CD4-positive, alpha-beta T cell treated with Interferon alpha-2 for 1 hour (primary cell): ENCODE data around the gene DIABLO.
A peak's percentile ranks its signal among the peaks of the same experiment; 100 is the strongest.
"Not testable (repeated sequence)": the region's sequence is repeated elsewhere in the genome, so short reads cannot be mapped to it uniquely, and the experiment has no call there.

Source experiments
- DNase-seq, 2 donors: peaks; one replicate each; pipeline ENCODE4 v3.0.0-alpha.2; 2020 to 2022

The DIABLO gene

DNA sequence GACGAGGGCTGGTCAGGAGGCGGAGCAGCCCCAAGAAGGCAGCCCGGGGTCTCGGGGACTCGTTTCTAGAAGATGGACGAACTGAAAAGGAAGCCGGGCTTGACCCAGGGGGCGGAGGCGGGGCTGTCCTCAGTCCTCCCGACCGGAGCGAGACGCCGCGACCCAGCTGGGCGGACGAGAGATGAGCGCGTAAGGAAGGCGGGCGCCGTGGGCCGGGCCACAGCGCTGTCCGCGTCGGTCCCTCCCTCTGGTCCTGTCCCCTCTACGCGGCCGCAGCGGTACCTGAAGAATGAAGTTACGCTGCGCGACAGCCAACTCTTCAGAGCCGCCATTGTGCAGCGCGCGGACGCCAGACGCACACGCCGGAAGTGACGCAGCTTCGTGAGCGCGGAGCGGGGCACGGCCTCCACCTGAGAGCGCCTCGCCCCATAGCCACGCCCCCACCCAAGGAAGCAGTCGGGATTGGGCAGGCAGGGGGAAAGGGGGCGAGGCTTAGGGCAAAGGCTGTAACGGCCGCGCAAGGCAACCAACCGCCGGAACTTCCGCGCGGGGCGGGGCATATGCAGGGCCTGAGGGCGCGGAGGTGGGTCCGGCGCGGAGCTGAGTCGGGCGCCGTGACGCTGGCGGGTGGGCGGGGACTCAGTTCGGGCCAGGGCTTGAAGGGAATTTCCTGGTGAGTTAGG is at the start of gene DIABLO:
Gene DIABLO (minus strand): TSS at position 370 of the 683 bp plus-strand sequence. CDS start 38 bp downstream, at position 332.
- DNase-seq: peak; percentile 100

DNA sequence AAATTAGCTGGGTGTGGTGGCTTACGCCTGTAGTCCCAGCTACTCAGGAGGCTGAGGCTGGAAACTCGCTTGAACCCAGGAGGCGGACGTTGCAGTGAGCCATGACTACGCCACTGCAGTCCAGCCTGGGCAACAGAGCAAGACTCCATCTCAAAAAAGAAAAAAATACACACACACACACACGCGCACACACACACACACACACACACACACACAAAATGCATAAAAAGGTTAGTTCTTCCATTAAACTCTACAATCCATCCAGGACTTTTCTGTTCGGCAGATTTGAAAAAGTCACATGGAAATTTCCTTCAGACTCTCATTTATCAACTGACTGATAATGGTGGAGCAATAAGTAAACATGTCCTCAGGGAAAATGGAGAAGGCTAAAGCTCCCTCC is 49.6 kb upstream of the DIABLO start:
- DNase-seq: no peak

DNA sequence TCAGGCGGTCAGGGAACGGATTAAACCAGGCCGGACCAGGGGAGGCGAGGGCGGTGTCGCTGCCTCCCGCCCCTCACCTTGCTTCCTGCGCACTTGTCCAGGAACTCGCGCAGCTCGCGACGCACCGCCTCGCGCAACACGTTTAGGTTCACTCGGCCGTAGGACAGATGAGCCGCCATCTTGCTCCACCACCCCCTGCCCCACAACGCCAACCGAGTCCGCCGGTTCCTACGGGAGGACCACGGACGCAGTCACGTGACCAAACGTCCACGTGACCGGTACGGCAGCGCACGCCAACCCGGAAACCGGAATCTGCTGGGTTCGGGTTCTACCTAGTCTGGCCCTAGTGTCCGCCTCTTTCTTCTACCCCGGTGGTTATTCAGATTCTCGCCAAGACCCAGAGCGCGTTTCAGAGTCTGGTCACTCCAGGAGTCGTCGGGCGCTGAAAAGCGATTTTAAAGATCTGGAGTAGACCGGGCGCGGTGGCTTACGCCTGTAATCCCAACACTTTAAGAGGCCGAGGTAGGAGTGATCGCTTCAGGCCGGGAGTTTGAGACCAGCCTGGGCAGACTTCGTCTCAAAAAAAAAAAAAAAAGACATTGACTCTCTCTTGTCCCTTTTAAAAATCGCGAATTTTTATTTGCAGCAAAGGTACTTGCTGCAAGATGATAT is 40.5 kb upstream of the DIABLO start, which contains the start of gene VPS33A:
Gene VPS33A (minus strand): TSS at position 265 of the 672 bp plus-strand sequence. CDS start 86 bp downstream, at position 179.
- DNase-seq: peak; percentile 93 to 95

DNA sequence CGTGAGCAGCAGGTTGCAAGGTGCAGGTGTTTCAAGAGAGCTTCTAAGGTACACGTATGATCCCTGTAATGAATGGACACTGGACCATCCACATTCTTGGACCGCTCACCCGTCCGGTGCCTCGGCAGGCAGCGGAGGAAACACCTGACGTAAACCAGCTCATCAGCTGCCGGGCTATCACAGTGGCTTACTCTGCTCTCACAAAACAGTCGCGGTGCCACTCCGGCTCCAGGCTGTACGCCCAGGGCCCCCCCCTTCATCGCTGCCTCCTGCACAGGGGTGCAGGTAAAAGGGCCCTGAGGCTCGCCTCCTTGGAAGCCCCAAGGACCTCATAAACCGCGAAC is 40.0 kb upstream of the DIABLO start:
- DNase-seq: no peak

DNA sequence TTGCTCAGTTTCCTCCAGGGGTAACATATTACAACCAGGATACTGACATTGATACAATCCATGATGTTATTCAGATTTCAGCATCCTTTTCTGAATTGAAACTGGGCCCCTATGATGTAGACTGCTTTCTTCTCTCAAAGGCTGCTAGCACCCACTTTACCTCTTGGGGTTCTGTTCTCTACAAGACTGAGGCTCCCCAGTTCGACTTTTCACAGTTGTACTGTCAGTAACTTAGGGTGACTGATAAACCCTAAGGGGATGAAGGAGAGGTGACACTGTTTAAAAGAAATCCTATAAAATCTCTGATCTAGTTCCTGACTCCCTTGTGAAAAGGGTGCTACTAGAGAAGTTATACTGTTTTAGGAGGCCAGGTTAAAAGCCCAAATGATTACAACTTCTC is 39.6 kb upstream of the DIABLO start:
- peak in 1 of 2 donors; percentile 49 for DNase-seq

DNA sequence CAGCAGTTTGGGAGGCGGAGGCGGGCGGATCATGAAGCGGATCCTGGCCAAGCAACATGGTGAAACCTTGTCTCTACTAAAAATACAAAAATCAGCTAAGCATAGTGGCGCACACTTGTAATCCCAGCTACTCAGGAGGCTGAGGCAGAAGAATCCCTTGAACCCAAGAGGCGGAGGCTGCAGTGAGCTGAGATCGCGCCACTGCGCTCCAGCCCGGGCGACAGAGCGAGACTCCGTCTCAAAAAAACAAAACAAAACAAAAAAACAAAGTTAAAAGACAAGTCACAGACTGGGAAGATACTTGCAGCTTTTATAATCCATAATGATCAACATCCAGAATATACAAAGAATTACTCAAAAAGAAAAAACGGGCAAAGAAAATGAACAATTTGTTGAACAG is 34.9 kb upstream of the DIABLO start:
- DNase-seq: not testable (repeated sequence)

DNA sequence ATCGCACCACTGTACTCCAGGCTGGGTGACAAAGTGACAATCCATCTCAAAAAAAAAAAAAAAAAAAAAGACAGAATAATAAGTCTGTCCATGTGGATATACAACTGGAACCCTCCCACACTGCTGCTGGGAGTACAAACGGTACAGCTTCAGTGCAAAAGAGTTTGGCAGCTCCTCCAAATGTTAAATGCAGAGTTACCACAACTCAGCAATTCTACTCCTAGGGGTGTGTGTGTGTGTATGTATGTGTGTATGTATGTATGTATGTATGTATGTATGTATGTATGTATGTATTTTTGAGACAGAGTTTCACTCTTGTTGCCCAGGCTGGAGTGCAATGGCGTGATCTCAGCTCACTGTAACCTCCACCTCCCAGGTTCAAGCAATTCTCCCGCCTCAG is 33.1 kb upstream of the DIABLO start:
- not testable (repeated sequence) for DNase-seq

DNA sequence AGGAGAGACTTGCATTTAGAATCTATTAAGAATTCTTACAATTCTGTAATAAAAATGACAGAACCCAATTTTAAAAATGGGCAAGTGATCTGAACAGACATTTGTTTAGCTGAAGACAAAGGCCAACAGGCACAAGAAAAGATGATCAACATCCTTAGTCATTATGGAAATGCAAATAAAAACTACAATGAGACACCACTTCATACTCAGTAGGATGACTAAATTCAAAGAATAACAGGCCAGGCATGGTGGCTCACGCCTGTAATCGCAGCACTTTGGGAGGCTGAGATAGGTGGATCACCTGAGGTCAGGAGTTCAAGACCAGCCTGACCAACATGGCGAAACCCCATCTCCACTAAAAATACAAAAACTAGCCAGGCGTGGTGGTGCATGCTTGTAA is 32.6 kb upstream of the DIABLO start:
- DNase-seq: not testable (repeated sequence)

DNA sequence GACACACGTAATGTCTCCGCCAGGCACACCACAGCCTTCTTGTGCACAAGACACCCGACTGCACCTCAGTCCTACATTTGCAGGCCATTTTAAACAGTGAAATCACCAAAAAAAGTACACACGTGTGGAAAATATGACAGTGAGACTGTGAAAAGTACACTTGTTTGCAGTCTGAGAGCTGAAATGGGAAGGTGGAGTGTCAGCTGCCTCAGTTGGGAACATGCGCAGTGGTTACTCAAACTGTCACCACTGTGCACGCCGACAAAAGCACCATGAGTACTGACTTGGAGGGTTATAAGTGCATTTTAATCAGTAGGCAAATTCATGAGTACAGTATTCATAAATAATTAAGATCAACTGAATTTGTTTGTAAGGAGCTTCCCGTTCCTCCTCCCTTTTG is 24.7 kb upstream of the DIABLO start:
- DNase-seq: no peak

DNA sequence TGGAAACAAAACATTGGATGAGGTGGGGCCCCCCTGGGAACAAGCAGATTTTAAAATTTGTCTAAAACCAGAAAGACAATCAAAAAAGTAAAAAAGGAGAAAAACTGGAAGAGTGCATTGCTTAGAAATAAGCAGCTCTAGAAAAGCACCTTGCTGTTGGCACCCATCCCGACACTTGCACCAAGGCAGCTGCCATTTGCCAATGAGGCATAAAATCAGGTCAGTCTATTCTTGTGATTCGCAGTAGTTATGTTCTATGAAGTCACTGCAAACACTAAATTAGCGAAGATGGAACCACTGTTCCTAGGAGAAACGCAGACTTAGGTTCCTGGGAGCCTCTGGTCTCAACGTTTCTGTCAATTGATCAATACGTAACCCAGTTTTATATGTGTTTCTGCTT is 24.2 kb upstream of the DIABLO start:
- DNase-seq: no peak

DNA sequence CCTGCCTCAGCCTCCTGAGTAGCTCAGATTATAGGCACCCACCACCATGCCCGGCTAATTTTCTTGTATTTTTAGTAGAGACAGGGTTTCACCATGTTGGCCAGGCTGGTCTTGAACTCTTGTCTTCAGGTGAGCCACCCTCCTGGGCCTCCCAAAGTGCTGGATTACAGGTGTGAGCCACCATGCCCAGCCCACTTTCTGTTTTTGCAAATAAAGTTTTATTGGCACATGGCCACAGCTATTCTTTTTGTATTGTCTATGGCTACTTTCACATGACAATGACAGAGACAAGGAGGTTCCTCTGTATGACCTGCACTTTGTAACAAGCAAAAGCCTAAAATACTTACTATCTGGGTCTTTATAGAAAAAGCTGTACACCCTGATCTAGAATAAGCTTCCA is 19.7 kb upstream of the DIABLO start:
- no peak for DNase-seq

DNA sequence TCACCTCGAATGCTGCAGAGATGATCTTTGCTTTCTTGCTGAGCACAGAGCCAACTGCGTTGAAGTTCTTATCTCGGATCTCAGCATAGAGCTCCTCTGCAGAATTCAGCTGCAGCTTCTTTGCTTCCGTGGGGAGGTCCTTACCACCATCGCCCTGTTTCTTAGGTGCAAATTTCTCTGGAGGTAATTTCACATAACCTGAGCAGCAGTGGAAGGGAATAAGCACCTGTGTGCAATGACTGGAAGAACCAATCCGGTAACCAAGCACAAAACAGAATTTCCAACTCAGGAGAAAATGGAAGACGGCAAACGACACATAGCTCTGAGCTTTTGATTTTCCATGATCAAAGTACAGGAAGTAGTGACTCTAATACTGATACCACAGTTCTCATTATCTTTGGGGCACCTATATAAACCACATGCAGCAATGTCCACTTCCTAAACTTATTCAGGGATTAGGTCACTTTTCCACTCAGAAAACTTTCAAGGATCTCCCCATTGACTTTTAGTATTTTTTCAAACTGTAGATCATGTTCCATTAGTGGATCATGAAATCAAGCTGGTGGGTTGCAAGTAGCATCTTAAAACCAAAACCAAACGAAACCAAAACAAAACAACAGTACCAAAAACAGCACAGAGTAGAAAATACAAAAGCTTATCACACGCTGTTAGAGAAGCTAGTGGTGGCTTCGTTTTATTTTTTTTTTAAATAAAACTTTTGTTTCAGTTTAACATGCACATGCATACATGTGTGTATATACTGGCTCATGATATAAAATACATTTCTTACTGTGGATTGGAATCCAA is 18.9 kb upstream of the DIABLO start:
- peak in 1 of 2 donors; percentile 57 for DNase-seq

DNA sequence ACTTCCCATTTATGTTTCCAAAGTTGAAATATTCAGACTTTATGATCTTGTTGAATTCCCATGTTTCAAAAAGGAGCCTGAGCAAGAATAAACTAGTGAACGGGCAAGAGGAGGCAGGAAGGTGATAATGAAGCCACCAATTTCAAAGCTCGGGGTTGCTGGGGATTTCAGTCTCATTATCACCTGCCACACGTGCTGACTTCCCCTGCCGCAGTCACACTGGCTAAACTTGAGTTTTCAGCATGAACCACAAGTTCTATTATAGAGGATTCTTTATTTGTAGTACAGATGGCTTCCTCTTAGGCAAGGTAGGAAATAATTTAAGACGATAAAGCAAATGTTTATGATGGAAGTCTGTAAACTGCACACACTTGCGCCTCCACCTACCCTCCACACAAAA is 18.1 kb upstream of the DIABLO start:
- DNase-seq: peak in 1 of 2 donors; percentile 39

DNA sequence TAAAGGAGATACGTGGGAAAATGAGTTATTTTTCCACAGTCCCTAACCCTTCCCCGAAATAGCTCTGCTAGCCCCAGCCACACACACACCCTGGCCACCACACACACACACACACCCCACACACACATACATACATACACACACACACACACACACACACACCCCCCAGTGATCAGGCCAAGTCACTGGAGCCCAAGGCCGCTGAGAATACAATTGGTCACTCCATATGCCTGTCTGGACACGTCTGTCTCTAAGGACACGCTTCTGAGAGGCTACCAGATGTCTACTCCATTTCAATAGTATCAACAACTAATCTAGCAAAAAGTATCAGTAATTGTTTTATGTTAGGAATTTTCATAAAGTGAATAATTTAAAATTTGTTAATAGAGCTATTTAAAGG is 13.0 kb upstream of the DIABLO start:
- DNase-seq: no peak

DNA sequence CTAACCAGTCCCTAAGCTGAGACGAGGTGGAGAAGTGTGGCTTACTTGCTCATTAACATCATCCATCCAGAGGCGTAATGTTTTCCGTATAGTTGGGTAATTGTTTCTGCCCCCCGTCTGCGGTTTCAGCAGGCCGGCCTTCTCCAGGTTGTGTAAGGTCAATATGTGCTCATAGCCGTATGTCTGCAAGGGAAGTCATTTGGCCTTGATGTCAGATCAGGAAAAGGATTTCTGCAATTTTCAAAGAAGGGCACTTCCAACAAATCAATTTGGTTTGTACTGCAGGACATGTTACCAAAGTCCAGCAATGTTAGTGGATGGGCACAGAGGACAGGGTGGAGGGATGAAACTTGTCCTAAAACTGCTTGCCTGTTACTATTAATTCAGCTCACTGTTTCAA is 9.9 kb upstream of the DIABLO start:
- DNase-seq: no peak

DNA sequence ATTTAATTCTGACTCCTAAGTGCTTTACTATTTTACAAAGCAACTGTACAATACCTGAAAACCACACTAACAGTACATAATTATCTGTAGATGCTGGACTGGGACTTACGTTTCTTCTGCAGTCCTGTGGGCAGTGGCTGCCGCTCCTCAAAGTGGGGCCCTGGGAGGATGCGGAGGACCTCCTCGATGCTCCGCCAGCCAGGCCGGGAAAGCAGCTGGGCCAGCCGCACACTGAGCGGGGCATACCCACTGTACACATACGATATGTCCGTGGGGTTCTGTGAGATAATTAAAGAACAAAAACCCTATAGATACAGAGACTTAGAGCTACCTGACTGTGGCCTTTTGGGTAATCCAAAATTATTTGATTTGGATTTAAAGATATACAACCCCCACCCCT is 6.8 kb upstream of the DIABLO start:
- no peak for DNase-seq

DNA sequence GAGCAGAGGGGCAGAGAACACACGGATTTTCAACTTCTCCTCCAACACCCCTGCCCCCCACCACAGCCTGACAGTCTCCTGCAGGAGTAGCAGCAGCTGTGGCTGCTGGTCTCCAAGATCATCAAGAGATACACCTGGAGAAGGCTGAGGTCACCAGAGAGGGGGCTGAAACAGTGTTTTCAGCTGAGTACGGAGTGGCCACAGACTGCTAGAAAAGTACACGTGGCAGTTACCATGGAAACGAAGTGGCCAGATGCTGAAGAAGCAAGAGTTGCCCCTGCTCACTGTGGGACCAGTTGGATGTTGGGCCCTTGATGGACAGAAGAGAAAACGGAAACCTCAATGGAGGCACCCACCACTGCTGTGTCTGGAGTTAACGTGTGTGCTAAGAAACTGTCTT is 4.9 kb upstream of the DIABLO start:
- no peak for DNase-seq

DNA sequence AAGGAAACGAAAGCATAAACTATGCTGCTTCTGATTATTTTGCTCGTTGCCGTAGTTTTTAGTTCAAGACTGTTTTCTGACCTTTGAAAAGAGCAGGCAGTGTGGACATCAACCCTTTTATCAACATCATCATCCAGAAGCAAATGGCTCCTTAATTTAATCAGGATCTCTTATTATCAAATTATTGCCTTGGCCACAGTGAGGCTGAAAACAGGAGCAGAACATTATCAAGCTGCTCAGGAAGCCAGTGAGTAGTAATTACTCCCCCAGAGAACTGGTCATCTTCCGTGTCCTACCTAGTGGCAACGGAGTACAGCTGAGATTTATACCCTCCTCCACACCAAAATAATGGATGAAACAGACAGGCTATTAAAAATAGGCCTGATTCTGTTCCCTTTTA is 2.2 kb upstream of the DIABLO start:
- no peak for DNase-seq

DNA sequence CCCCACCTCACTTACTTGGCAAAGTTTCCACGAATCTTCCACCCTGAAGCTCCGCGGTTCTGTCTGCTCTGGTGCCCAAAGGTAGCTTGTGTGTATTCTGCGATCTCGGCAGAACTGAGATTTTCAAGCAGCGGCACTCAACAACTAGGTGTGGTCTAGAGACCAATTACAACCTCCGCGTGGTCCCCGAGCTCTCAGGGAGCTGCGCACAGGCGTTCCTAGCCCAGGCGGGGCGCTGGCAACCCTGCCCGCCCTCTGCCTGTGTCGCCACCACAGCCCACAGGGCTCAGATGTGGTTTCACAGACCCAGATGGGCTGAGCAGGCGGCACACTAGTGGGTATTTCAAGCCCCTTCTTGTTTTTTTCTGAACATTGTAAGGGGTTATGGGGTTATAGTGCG is 1.5 kb upstream of the DIABLO start:
- peak; percentile 58 to 84 for DNase-seq

DNA sequence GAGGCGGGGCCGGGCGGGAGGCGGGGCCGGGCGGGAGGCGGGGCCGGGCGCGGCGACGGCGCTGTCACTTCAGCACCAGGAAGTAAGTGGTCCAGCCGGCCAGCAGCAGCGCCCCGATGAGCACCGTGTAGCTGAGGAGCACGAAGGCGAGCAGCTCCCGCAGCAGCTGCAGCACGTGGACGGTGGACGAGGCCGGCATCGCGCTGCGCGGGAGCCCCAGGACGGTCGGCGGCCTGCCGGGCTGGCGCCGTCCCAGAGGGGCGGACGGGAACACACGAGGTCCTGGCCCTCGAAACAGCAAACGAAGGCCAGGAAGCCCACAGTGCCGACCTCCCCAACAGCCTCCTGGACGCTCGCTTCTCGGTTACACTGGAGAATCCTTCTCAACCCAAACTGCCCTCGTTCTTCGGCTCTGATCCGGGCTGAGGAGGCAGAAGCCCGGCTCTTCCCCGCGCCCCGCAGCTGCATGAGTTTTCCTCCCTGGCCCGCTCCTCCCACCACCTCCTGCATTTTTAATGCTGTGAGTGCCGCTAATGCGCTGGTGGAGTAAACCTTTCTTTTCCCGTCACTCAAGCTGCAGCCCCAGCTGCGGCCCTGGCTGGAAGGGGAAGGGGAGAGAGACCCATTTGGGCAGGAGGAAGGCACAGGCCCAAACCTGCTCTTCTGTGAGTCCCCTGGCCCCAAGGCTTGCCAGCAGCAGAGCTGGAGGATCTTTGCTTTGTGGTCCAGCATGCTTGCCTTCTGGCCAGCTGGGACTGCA is 694 bp upstream of the DIABLO start:
- no peak for DNase-seq

DNA sequence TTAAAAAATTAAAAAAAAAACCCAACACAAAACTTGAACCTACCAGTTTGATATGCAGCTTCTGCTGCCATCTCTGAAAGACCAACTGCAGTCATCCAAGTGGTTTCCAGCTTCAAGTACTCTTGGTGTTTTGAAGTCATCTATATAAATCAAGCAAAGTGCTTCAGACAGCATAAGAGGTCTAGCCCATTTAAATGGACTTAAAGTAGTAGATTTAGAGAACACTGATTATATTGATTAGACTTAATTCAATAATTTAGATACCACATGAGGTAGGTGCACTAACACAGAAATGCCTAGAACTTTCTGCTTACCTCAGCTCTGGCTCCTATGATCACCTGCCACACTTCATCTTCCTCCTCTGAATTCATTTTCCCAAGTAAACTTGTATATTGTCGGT is 9.4 kb downstream of the DIABLO start:
- no peak for DNase-seq

DNA sequence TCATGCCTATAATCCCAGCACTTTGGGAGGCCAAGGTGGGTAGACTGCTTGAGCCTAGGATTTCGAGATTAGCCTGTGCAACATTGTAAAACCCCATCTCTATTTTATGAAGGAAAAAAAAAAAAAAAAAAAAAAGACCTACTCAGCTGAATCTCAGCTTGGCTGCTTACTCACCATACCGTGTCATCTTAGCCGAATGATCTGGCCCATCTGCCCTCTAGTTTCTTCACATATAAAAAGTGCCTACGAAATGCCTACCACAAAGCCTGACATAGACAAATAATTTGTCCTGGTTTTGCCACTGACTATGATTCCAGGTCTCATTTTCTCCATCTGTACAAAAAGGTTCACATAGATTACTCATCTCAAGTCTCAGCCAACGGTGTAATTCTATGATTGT is 10.1 kb downstream of the DIABLO start:
- no peak for DNase-seq
